Measurements from ENCODE around the gene SSX2IP. TPM values are rescaled to one million over a fixed set of nuclear protein-coding genes. Genes with fewer than 3 reads are reported as not detected.

Gene SSX2IP, protein sequence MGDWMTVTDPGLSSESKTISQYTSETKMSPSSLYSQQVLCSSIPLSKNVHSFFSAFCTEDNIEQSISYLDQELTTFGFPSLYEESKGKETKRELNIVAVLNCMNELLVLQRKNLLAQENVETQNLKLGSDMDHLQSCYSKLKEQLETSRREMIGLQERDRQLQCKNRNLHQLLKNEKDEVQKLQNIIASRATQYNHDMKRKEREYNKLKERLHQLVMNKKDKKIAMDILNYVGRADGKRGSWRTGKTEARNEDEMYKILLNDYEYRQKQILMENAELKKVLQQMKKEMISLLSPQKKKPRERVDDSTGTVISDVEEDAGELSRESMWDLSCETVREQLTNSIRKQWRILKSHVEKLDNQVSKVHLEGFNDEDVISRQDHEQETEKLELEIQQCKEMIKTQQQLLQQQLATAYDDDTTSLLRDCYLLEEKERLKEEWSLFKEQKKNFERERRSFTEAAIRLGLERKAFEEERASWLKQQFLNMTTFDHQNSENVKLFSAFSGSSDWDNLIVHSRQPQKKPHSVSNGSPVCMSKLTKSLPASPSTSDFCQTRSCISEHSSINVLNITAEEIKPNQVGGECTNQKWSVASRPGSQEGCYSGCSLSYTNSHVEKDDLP
- total RNA-seq, result 10 to 100 TPM; 13.9 to 14.3 TPM

DNA sequence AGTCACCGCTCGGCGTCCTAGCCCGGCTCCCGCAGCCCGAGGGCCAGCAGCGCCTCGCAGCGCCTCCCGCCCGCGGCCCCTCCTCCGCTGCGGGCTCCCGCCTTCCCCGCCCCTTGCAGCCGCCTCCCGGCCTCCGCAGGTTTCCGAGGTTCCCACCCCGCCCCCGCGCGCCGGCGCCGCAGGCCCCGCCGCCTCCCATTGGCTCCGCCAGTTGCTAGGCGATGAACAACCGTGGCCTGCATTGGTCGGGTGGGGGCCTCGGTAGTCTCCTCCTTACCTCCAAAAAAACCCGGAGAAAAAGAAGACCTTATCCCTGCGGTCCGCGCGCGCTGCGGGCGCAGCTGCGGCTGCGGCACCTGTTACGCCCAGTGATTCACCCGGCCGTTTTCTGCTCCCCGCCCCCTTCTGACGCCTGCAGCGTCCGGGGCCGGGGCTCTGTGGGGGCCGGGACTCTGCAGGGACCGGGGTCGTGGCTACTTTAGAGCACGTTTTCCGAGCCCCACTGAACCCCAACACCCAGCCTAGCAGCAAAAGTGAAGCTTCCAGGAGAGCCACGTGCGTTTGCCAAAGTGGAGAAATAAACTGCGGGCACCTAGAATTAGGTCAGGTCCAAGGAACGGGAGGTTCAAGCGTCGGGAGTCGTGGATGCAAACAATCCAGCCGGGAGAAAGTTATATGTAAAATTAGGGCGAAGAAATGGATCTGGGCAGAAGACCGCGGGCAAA is at the start of gene SSX2IP:
Gene SSX2IP (minus strand): TSS at position 65 of the 725 bp plus-strand sequence. CDS start 19,242 bp downstream, outside the sequence.

Other genes with a start within 250 kb of the SSX2IP start
- gene RPF1, start 211.2 kb downstream of the SSX2IP start, total RNA-seq, result 10 to 100 TPM; 38.0 to 42.5 TPM
- 1 to 10 TPM; 2.7 to 3.5 TPM for gene SPATA1, start 184.1 kb downstream of the SSX2IP start, total RNA-seq
- 10 to 100 TPM; 82.1 to 85.0 TPM for gene GNG5, start 183.9 kb downstream of the SSX2IP start, total RNA-seq
- gene CTBS, start 116.0 kb downstream of the SSX2IP start, total RNA-seq, result 10 to 100 TPM; 15.2 to 15.9 TPM
- gene LPAR3, start 202.7 kb upstream of the SSX2IP start, total RNA-seq, result 1 to 10 TPM; 3.6 TPM

Measured in activated naive CD4-positive, alpha-beta T cell treated with anti-CD3 and anti-CD28 coated beads, Interleukin-2, amount 10 ng/mL, durations not matched to agents 5 hours and 36 hours (primary cell).